Measurements from ENCODE around the gene MTURN. TPM values are rescaled to one million over a fixed set of nuclear protein-coding genes. Genes with fewer than 3 reads are reported as not detected.

Gene MTURN
- polyA plus RNA-seq, 1 donor from 2014 or later = 75.5 TPM

- H2AFZ ChIP-seq (ENCODE audit: low read depth, low read length) = no peak overlapping the region
- no peaks in the 10 kb centered on the region for H3K9me2 ChIP-seq (ENCODE audit: insufficient read depth, low read length)
- no peaks in the 10 kb centered on the region for H3K9me3 ChIP-seq (ENCODE audit: low read length)
- no peaks in the 10 kb centered on the region for H4K20me1 ChIP-seq (ENCODE audit: insufficient read depth)
- peaks cover 3% of the 10 kb centered on the region for H3F3A ChIP-seq (ENCODE audit: insufficient read depth, low read length, poor library complexity, severe bottlenecking)
- no peaks in the 10 kb centered on the region for H3K36me3 ChIP-seq (ENCODE audit: insufficient read depth, low read length)
- H3K27ac ChIP-seq (ENCODE audit: low read length) = no peak overlapping the region
- H3K79me2 ChIP-seq (replicated peaks; ENCODE audit: insufficient read depth, low read length) = no peaks in the 10 kb centered on the region
- no peak for TF ChIP-seq EP300 (conservative IDR thresholded peaks at IDR 0.05; ENCODE audit: poor library complexity, severe bottlenecking)
- TF ChIP-seq RAD21 (conservative IDR thresholded peaks at IDR 0.05) = no peak
- TF ChIP-seq EZH2 (IDR thresholded peaks at IDR 0.05; ENCODE audit: borderline replicate concordance, insufficient read depth, low read length, poor library complexity, severe bottlenecking) = no peak
- TF ChIP-seq POLR2AphosphoS5 (IDR thresholded peaks at IDR 0.05) = no peak
- TF ChIP-seq REST (IDR thresholded peaks at IDR 0.05; ENCODE audit: borderline replicate concordance) = no peak
- no peak for TF ChIP-seq SMC3 (conservative IDR thresholded peaks at IDR 0.05; ENCODE audit: poor library complexity)
- no peak for TF ChIP-seq CTCF (IDR thresholded peaks at IDR 0.05; ENCODE audit: poor library complexity, severe bottlenecking)
- TF ChIP-seq MXI1 (conservative IDR thresholded peaks at IDR 0.05; ENCODE audit: poor library complexity, severe bottlenecking) = no peak
- no peak for TF ChIP-seq TAF1 (IDR thresholded peaks at IDR 0.05; ENCODE audit: low read depth)
- no peak overlapping the region for H3K9ac ChIP-seq (ENCODE audit: low read length)
- H3K4me2 ChIP-seq (ENCODE audit: low read length) = no peak overlapping the region
- no peak overlapping the region for H3K4me3 ChIP-seq (ENCODE audit: low read length)
- H3K27me3 ChIP-seq (ENCODE audit: insufficient read depth, low read depth, low read length) = no peaks in the 10 kb centered on the region
These were observed 12.4 kb downstream of the MTURN start for GRCh38 chr7:30147223-30147622.

GRCh38 chr7:30147785-30148184 is 13.0 kb downstream of the MTURN start:
- Histone ChIP-seq H3K9me3 (ENCODE audit: low read length) (no peaks in the 10 kb centered on the region), H4K20me1 (ENCODE audit: insufficient read depth) (no peaks in the 10 kb centered on the region), H3K4me3 (ENCODE audit: low read length) (no peak overlapping the region), H3K27ac (ENCODE audit: low read length) (no peak overlapping the region), H3K9ac (ENCODE audit: low read length) (no peak overlapping the region), H3F3A (ENCODE audit: insufficient read depth, low read length, poor library complexity, severe bottlenecking) (peaks cover 3% of the 10 kb centered on the region), H3K27me3 (ENCODE audit: insufficient read depth, low read depth, low read length) (no peaks in the 10 kb centered on the region), H3K36me3 (ENCODE audit: insufficient read depth, low read length) (no peaks in the 10 kb centered on the region), H3K9me2 (ENCODE audit: insufficient read depth, low read length) (no peaks in the 10 kb centered on the region), H3K4me2 (ENCODE audit: low read length) (no peak overlapping the region), H3K79me2 (replicated peaks; ENCODE audit: insufficient read depth, low read length) (no peaks in the 10 kb centered on the region), H2AFZ (ENCODE audit: low read depth, low read length) (no peak overlapping the region)
- TF ChIP-seq POLR2AphosphoS5 (IDR thresholded peaks at IDR 0.05) (no peak), CTCF (IDR thresholded peaks at IDR 0.05; ENCODE audit: poor library complexity, severe bottlenecking) (no peak), TAF1 (IDR thresholded peaks at IDR 0.05; ENCODE audit: low read depth) (no peak), MXI1 (conservative IDR thresholded peaks at IDR 0.05; ENCODE audit: poor library complexity, severe bottlenecking) (no peak), RAD21 (conservative IDR thresholded peaks at IDR 0.05) (no peak), EP300 (conservative IDR thresholded peaks at IDR 0.05; ENCODE audit: poor library complexity, severe bottlenecking) (no peak), SMC3 (conservative IDR thresholded peaks at IDR 0.05; ENCODE audit: poor library complexity) (no peak), REST (IDR thresholded peaks at IDR 0.05; ENCODE audit: borderline replicate concordance) (no peak)
